NK-92 (cell line): Measurements from ENCODE around the gene SLC39A11.

Experiments used
- DNase-seq: peaks from one replicate; lab custom pipeline; 2025; ENCODE audit not compliant: unreplicated experiment; lab: John Stamatoyannopoulos, UW

The SLC39A11 gene

DNA sequence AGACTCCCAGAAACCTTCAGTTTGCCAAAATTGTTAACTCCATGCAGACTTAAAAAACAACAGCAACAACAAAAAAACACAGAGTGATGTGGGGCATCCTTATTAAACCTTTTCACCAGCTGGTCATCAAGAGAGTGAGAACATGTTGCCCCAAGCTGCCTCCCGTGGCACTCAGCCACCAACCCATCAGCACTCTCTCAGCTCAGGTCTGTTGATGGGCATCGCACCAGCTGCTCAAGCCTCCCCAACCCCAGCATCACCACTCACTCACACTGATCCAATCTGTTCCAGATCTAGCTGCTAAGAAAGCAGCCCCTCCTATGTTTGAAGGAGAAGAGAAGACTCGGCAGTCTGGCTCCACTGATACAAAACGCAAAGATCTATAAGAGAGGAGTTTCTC is 46.8 kb downstream of the SLC39A11 start:
- DNase-seq, result no peak

DNA sequence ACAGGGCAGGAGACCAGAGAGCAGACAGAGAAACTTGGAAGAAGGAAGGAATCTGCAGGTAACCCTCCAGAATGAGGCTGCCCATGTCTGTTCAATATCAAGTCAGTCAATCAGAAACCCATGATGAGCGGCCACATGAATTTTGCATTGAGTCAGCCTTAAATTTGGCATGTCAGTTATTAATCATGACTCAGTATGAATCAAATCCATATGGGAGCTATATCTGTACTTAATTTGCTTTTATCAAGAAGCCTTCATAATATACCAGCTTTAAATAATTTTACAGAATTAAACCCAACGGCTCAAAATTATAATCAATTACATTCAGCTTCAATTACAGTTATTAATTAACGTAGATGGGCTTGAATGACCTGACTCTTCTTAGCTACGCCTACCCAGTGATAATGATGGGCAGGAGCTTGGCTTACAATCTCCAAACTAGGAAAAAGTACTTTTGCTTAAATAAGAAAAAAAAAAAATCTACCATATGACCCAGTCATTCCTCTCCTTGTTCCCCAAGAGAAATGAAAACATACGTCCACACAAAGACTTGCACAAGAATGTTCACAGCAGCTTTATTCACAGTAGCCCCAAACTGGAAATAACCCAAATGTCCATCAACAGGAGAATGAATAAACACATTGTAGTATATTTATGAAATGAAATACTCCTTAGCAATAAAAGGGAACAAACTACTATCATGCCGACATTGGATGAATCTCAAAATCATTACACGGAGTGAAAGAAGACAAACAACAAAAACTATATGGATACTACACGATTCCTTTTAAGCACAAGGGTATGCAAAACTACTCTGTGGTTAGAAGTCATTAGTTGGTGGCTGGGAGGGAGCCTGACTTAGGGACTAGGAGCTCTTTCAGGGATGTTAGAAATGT is 48.6 kb downstream of the SLC39A11 start:
- DNase-seq, result no peak

DNA sequence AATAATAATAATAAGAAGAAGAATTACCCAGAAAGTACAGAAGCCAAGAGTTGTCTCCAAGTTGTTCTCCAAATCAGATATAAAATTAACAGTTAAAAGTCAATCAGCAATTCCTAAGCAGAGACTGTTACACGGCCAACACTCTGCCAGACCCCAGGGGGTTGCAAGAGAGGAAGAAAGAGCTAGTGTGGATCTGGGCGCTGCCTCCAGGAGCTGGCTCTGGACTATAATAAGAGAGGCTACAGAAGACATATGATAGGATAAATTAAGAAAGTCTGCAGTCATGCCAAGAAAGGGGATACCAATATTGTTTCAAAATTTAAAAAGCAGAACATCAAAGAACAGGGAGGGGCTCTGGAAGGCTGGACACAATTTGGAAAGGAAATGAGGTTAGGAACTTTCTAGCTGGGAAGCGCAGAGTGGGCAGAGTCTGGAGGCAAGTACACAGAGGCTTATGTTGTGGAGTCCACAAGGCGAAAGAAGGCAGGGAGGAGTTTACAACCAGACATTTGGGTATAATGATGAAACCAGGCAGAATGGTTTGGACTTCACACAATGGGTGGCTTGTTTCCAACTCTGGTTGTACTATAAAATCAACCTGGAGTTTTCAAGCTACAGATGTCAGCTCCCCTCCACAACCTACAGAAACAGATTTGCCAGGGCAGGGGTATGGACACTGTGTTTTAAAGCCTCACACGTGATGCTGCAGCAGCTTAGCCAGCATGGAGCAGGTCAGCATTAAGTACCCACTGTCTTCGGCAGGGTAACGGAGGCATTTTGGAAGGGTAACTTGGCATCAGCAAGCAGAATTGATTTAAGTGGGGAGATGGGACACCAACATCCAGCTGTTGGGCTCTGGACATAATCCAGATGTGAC is 49.4 kb downstream of the SLC39A11 start:
- DNase-seq, result no peak

DNA sequence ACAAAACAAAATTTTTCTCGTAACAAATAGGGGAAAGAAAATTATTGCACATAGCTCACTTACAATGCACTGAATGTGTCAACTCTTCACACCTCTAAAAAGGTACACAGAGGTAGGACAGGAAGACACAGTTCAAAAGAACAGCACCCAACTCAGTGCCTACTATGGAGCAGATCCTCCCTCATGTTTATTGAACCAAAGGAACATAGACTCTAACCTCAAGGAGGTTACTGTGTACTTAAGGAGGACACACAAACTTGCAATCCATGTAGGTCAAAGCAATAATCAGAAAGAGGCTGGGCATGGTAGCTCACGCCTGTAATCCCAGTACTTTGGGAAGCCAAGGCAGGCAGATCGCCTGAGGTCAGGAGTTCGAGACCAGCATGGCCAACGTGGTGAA is 50.3 kb downstream of the SLC39A11 start:
- DNase-seq, result no peak

DNA sequence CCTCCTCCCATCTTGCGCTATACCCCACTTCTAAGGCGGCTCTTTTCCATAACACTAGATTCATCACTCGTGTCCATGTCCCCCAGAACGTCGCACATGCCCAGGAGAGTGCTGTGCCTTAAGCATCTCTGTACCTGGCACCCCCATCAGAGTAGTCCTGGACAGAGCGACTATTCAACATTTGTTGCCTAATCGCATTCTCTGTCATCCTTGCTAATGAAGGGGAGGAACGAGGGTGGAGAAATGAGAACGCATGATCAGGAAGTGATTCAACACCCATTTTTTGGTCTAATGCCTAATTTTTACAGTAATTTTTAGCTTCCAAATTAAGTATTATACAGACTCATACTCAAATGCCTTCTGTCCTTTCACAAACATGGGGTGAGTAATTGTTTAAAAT is 53.2 kb downstream of the SLC39A11 start:
- DNase-seq, result no peak

DNA sequence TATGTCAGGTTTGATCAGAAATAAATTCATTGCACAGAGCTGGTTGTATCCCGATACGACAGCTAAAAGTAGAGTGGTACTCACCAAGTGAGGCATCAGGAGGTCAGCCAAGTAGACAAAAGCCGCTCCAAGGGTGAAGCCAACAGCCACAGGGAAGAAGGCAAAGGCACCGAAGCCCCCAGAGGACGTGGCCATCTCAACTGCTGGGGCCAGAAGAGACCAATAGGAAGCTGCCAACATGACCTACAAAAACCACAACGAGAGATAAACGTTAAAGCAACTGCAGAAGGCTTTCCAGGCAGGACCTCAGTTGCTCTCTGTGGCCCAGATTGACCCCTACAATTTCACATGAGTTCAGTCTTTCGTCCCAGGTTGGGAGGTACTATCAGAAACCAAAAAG is 61.0 kb downstream of the SLC39A11 start:
- no peak for DNase-seq

DNA sequence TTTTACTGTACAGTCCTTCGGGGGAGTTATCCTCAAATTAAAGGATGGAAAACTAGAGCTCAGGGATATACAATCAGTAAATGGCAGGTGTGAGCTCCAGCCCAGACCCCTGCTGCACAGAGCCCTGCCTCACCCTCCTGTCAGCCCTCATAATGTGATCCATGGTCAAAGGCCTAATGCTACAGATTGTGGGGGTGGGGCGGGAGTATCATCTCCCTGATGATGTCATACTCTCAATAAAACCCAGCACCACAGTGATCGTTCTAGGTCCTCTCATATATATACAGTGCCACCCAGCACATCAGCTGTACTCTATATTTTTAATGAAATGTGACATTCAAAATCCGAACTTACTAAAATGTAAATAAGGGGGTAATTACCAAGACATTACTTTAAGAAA is 61.5 kb downstream of the SLC39A11 start:
- DNase-seq, result no peak

DNA sequence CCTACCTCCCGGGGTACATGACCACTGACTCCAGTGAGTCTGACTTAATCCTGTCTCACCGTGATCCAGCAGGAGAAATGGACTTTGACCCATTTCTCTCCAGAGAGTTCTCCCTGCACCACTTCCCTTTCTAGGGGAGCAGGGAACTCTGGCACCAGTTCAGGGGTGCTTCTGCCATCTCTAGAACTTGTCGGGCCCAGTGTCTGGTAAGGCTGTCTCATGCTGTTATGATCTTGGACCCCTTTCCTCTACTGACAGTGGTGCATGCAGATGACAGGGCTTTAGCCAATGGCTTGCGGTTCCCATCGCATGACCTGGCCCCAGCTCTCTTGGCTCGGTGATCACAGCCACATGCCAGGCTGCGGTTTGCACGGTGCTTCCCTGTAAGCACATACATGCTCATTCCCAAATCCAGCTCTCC is 62.0 kb downstream of the SLC39A11 start:
- no peak for DNase-seq

DNA sequence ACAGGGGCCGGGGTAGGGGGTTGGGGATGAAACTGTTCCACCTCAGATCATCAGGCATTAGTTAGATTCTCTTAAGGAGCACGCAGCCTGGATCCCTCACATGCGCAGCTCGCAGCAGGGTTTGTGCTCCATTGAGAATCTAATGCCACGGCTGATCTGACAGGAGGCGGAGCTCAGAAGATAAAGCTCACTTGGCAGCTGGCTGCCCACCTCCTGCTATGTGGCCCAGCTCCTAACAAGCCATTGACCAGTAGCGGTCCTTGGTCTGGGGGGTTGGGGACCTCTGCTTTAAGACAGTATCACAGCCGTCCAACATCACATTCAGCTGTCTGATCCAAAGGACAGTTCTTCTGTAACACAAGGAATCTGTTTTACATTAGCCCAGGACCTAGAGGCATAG is 62.5 kb downstream of the SLC39A11 start:
- DNase-seq, result no peak

DNA sequence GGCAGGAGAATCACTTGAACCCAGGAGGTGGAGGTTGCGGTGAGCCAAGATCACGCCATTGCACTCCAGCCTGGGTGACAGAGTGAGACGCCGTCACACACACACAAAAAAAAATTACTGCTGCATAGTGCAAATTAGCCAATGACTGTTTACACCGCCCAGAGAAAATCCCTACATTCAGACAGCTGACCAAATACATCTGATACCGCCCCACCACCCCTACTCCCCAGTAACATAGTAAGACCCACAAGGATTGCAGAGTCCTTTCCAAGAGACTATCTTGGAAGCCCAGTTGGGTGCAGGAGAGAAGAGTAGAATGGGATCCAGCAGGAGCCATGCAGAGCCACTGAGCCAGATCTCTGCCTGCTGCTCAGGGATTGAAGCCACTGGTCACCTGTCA is 63.5 kb downstream of the SLC39A11 start:
- no peak for DNase-seq

DNA sequence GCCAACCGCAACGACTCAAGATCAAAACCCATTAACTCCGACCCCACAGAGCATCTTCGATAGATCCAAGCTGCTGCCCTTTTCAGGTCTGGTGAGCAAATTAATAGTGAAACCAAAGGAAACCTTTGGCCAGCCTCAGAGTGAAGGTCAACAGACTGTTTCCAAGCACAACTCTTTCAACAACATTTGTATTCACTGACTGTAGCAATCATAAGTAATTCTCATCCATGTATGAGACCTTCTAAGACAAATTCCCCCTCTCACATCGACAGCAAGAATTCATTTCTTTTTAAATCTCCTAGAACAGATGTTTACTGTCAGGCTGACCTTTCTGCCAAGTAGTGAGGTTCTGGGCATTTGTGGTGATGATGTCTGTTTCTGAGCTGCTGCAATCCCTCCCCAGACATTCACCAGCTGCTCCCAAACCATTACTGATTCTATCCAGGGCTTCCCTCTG is 64.2 kb downstream of the SLC39A11 start:
- DNase-seq, result no peak

DNA sequence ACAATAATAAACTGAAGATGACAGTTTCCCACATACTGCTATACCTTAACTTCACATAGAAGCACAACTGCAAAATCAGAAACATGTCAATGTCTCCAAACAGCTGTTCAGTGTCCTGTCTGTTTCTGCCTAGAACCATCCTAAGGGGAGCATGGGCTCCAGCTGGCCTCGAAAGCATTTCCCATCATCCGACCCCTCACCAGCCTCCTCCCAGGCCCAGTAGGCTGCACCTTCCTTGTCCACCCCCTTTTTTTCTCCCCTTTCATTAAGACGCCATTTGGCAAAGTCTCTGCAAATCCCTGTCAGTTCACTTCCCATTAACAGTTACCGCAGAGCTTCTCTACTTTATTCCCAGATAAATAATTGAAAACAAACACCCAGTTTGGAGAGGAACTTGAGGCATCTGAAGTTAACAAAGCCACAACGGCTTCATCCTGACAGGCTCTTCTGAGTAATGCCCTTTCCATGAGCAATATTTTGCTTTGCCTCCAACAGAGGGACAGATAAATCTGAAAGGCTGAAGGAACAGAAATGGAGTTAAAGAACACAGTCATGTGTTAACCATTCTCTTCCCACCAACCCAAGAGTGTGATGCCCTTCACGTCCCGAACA is 65.3 kb downstream of the SLC39A11 start:
- DNase-seq, result no peak

DNA sequence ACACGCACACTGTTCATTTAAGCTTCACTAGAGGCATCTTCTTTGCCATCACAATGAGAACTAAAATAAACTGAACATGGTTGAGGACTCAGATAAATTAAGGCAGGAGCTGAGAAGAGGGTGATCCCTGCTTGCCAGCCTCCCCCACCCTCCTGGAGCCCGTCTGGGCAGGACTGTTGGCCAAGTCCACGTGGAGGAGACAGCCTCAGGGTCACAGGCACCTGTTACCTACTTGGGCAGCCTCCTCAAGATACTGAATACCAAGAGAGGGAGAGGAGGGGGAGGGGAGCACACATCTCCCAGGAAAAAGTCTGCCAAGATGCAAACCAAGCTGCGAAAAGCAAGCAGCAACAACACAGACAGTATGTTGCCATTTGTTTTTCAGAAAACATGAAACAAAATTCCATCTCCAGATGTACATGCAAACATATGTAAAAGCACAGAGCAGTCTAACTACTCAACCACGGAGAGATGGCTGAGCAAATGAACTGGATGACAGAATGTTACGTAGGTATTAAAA is 67.4 kb downstream of the SLC39A11 start:
- DNase-seq, result no peak

DNA sequence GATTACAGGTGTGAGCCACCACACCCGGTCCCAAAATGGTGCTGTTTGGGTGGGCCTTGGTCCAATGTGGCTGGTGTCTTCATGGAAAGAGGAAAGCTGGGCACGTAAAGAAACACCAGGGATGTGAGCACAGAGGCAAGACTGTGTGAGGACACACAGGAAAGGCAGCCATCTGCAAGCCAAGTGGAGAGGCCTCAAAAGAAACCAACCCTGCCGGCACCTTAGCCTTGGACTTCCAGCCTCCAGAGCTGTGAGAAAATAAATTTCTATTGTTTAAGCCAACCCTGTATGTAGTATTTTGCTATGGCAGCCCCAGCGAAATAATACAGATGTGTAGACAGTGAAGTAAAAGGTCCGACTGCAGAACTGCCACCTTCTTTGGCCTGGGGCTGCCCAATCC is 68.7 kb downstream of the SLC39A11 start:
- DNase-seq, result no peak

DNA sequence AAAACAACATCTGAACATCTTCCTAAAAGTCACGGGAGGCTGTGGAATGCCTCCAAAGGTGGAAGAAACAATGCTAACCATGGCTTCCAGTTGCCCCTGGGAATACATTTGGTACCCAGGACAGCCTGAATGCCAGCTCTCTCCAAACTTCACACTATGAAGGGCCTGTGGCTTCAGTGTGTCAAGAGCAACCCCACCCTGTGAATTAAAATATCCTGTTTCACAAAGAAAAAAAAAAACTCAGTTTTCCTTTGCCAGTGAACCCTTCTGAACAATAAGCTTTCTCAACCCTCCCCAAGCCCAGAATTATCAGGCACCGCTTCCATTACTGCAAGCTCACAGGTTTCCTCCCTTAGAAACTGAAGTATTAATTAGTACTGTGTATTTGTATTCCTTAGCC is 69.8 kb downstream of the SLC39A11 start:
- DNase-seq, result no peak

DNA sequence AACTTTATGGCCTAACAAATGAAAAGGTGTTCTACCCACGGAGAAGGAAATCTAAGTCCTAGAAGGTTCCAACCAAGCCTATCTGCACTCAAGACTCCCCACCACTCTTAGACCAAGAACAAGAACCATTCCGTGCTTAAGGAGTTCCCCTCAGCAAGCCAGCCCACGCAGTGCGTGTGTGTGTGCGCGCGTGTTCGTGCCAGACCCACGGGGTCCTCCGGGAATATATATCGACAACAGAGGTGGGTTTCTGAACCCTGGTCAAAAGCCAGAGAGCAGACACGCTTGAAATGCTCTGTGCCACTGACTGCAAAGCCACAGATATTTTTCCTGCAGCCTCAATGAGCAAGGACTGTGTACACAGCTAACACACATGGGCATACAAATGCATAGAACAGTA is 70.7 kb downstream of the SLC39A11 start:
- no peak for DNase-seq

DNA sequence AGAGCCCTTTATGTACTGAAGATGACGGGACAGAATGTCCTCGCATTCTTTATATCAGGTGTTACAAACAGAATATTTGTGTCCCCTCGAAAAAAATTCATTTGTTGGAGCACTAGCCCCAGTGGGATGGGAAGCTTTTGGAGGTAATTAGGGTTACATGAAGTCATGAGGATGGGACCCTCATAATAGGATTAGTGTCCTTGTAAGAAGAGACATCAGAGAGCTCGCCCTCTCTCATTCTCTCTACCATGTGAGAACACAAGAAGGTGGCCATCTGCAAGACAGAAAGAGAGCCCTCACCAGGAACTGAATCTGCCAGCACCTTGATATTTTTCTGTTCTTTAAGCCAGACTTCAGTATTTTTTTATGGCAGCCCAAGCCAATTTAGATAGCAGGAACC is 72.4 kb downstream of the SLC39A11 start:
- no peak for DNase-seq

DNA sequence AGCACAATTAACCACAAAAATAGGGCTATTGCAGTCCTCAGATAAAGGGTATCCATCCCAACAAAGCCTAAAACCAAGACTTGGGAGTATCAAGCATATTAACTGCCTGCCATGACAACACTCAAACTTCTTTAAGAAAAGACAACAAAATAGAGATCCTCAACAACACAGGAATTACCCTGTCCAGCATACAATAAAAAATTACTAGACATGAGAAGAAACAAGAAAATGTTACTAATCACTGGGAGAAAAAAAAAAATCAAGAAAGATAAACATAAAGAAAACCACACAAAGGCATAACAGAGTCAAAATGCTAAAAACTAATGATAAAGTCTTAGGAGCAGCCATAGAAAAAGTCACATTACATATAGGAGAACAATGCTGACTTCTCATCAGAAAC is 73.9 kb downstream of the SLC39A11 start:
- no peak for DNase-seq

DNA sequence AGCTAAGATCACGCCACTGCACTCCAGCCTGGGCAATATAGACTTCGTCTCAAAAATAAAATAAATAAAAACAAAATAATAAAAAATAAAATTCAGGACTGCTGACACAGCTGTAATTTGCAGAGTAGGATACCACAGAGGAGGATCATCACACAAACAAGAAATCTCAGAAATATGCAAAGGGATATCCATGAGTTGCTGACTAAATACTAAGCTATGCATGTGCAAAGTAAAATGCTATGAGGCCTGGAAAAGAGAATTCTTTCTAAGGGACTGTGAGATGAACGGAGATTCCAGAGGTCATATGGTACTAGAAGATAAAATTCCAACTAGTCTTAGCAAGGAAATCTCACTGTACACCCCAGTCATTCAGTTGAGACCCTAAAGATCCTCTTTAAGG is 74.8 kb downstream of the SLC39A11 start:
- no peak for DNase-seq

DNA sequence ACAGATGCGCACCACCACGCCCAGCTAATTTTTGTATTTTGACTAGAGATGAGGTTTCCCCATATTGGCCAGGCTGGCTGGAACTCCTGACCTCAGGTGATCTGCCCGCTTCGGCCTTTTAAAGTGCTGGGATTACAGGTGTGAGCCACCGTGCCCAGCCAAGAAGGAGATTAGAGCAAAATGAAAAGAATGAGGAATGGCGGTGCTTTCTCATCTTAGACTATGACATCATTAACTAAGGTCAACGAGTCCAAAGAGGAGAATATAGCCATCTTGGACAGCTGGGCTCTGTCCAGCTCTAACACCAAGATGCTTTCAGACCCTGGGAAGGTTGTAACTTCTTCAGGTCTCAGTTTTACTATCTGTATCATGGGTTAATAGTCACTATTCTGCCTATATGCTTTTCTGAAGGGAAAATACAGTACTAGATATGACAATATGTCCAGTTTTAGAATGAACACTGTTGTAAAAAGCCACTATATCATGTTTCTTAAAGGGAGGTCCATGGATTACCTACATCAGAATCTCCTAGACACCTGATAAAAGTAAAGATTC is 76.7 kb downstream of the SLC39A11 start:
- no peak for DNase-seq
